PFSK-1 (cell line): ENCODE data around the gene ICE2.

Experiments used
- POLR2AphosphoS5 ChIP-seq: IDR thresholded peaks from 2 replicates; pipeline ENCODE4 v1.6.1; 2012; ENCODE audit warnings: low read depth, mild to moderate bottlenecking, control low read depth, low read length, moderate library complexity
- TAF1 ChIP-seq: IDR thresholded peaks from 2 replicates; pipeline ENCODE4 v1.6.1; 2012; ENCODE audit warnings: low read length, control low read depth, borderline replicate concordance; ENCODE audit not compliant: insufficient read depth

- no peak for TF ChIP-seq TAF1
- no peak for TF ChIP-seq POLR2AphosphoS5
Observed at GRCh38 chr15:60438646-60439045, 40.3 kb downstream of the ICE2 start.
